ENCODE data around the gene SCTR. TPM values are rescaled to one million over a fixed set of nuclear protein-coding genes. Genes with fewer than 3 reads are reported as not detected.

Gene SCTR
- polyA plus RNA-seq, 3 donors, result 7.4 to 11.2 (median 8.3) TPM

GRCh38 chr2:119488245-119489214 is 35.8 kb downstream of the SCTR start:
- no peak for DNase-seq (ENCODE audit: low read depth in 3 of 3, low spot score in 2 of 3)

DNA sequence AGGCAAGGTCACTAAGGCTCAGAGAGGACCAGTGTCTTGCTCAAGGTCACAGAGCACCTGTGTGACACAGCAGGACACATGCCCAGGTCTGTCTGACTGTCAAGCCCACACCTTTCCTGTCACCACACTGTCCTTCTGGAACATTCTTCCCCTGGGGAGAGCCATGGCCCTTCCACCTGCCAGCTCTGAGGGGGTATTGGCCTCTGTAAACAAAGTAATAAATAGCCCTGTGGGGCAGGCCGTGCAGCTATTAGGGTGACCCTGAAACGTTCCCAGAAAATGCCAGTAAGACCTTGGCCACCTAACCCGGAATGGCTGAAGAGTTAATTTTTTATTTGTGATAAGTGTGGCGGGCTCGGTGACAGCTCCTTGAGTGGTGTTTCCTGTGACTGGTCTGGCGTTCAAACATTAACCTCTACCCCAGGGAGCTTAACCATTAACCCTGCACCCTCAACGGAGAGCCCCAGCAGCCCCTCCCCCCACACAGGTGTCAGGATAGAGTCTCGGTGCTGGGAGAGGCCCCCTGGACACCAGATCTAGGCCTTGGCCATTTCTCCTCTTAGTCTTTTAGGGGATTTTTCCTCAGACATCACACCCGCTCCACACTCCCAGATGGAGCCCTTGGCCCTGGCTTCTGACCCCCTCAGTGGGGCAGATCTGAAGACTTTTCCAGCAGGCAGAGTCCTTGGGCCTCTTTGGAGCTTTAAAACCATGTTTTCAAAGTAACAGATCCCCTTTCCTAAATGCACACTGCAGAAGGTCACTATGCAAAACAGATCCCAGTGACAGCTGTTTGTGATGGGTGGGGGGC is 36.6 kb downstream of the SCTR start:
- DNase-seq (ENCODE audit: low read depth in 3 of 3, low spot score in 2 of 3), result peak in 1 of 3 donors; percentile 43

DNA sequence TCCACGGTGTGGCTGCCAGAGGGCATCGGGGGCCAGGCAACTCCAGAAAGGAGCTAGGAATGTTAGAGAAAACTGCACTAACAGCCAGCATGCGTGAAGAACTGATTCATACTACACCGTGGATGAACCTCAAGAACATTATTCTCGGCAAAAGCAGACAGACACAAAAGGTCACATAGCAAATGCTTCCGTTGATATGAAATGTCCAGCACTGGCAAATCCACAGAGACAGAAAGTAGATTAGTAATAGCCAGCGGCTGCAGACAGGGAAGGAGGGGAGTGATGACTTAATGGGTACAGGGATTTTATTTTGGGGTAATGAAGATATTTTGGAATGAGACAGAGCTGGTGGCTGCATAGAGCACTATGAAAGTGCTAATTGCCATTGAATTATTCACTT is 37.4 kb downstream of the SCTR start:
- no peak for DNase-seq (ENCODE audit: low read depth in 3 of 3, low spot score in 2 of 3)

DNA sequence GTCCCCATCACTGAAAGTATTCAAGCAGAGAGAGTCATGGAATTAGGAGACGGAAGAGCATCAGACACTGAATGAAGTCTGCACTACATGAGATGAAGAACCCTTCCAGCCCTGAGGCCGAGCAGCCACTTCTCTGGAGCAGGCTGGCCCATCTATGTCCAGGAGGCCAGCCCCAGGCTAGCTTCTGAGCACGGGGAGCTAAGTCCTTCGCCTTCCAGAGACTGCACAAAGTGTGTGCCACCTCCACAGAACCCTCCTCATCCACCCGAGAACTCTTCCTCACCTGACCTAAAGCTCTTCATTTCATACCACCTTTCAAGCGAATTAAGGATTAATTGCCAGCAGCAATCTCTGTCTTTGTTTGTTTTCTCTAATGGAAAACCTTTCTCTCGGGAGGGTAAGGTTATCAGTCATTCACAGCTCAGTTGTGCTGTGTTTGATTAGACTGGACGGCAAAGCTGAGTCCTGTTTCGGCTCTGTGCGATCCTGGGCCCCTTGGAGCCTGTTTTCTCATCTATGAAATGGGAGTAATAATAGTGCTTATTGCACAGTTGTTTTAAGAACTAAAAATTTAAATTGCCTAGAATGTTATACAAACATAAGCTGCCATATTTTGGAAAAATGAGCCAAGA is 38.0 kb downstream of the SCTR start:
- no peak for DNase-seq (ENCODE audit: low read depth in 3 of 3, low spot score in 2 of 3)

- DNase-seq (ENCODE audit: low read depth in 3 of 3, low spot score in 2 of 3), result no peak
These were observed 38.8 kb downstream of the SCTR start for GRCh38 chr2:119485336-119486110.

GRCh38 chr2:119484834-119485233 is 39.4 kb downstream of the SCTR start:
- no peak for DNase-seq (ENCODE audit: low read depth in 3 of 3, low spot score in 2 of 3)

GRCh38 chr2:119483896-119484718 is 40.2 kb downstream of the SCTR start:
- DNase-seq (ENCODE audit: low read depth in 3 of 3, low spot score in 2 of 3), result no peak

DNA sequence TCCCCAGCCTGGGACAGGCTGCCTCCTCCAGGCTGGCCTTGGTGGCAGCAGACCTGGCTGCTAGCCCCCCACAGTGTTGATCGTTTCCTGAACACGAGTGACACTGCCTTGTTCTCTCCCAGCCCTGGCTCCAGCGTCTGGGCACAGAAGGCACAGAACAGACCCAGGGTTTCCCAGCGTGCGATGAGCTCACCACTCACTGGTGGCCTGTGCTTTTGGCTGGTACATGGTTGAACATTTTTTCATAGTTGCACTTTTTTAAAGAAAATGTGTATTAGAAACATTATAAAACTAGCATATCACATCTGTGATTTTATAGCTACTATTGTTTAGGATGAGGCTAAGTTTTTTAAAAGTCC is 40.9 kb downstream of the SCTR start:
- DNase-seq (ENCODE audit: low read depth in 3 of 3, low spot score in 2 of 3), result no peak

DNA sequence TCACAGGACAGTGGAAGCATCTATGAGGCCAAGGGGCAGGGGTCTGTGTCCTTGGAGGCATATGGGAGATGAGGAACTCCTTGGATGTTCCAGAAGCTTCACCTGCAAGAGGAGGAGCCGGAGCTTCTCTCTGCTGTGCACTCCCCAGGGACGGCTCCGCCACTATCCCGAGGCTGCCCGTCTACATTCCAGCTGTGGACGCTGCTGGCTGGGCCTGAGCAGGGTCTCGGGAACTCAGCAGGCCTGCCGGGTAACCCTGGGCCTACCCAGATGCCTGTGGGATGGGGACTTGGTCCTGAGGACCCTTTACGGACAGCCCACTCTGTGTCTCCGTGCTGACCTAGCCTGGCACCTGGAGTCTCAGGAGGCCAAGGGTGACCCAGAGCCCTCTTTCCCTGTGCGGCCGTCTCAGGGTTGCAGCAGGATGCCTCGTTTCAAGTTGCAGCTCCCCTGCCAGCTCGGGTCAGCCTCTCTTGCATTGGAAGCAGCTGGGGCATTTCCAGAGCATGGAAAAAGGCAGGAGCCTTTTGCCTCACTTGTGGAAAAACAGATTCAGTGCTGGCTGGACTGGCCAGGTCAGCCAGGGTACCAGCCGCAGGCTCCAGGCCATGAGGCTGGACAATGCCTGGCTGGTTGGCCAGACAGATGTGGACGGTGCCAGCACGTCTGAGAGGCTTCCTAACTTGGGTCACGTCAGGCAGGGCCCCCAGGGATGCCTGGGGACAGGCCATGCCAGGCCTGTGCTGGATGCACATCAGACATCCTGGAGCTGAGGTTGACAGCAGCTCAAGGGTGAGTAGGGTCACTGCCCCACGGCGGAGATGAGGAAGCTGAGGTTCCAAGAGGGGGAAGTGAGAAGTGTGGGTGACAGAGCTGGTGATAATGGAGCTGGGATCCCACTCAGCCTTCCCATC is 41.5 kb downstream of the SCTR start:
- DNase-seq (ENCODE audit: low read depth in 3 of 3, low spot score in 2 of 3), result no peak

- DNase-seq (ENCODE audit: low read depth in 3 of 3, low spot score in 2 of 3), result no peak
These were observed 42.5 kb downstream of the SCTR start for GRCh38 chr2:119481501-119482455.

- DNase-seq (ENCODE audit: low read depth in 3 of 3, low spot score in 2 of 3), result no peak
These were observed 43.6 kb downstream of the SCTR start for GRCh38 chr2:119480718-119481142.

- DNase-seq (ENCODE audit: low read depth in 3 of 3, low spot score in 2 of 3), result no peak
These were observed 44.1 kb downstream of the SCTR start for GRCh38 chr2:119480184-119480583.

DNA sequence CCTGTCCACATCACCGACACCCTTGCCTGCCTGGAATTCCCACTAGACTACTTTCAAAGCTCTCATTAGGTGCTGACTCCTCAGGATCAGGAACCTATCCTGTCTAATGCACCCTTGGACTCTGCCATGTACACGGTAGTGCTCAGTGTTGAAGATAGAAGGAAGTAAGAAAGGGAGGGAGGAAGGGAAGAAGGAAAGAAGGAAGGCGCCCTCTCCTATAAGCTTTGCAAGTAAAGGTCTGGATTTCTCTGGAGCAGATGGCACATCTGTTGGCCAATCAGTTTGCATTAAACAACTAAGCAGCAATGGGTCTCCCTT is 45.3 kb downstream of the SCTR start:
- DNase-seq (ENCODE audit: low read depth in 3 of 3, low spot score in 2 of 3), result no peak

GRCh38 chr2:119478188-119478977 is 45.9 kb downstream of the SCTR start:
- no peak for DNase-seq (ENCODE audit: low read depth in 3 of 3, low spot score in 2 of 3)

DNA sequence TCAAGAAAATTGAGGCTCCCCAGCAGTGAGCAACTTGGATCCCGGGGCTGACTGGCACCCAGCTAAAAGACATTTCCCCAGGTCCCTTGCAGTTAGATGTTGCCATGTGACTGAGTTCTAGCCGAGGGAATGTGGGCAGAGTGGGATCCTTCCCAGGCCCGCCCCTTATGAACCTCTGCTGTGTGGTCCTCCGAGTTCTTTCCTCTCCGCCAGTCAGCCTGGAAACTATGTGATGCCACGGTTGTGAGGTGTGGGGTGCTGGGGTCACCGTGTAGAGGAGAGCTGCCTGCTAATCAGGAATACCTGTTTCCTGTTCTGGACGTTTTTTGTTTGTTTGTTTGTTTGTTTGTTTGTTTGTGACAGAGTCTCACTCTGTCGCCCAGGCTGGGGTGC is 47.2 kb downstream of the SCTR start:
- no peak for DNase-seq (ENCODE audit: low read depth in 3 of 3, low spot score in 2 of 3)

GRCh38 chr2:119476301-119477112 is 47.8 kb downstream of the SCTR start:
- peak in 1 of 3 donors; percentile 56 for DNase-seq (ENCODE audit: low read depth in 3 of 3, low spot score in 2 of 3)

Data from right renal cortex interstitium (tissue), 3 donors.